Suprapubic skin (tissue), 4 donors: ENCODE results near the gene EPB41L1.

ENCODE experiments used
- EP300 ChIP-seq: sonication (generic); formaldehyde crosslinking; IDR thresholded peaks from one replicate; pipeline ENCODE4 v1.6.1; 2017; ENCODE audit warnings: antibody characterized with exemption
- POLR2AphosphoS5 ChIP-seq, 3 donors: sonication (generic); formaldehyde crosslinking; IDR thresholded peaks; one replicate each; pipeline ENCODE4 v1.6.1; 2017; ENCODE audit warnings: antibody characterized with exemption in 3 of 3
- TF ChIP-seq, protein P1 (sequence below), 2 donors: fragments of 200-600 bp in 1 of 2; fragments of 450-650 bp in 1 of 2; sonication (generic) in 1 of 2; IDR thresholded peaks; one replicate each; pipeline ENCODE4 v1.5.1; 2016 to 2019; ENCODE audit warnings: antibody characterized with exemption in 2 of 2, mild to moderate bottlenecking in 1 of 2, moderate library complexity in 1 of 2

DNA sequence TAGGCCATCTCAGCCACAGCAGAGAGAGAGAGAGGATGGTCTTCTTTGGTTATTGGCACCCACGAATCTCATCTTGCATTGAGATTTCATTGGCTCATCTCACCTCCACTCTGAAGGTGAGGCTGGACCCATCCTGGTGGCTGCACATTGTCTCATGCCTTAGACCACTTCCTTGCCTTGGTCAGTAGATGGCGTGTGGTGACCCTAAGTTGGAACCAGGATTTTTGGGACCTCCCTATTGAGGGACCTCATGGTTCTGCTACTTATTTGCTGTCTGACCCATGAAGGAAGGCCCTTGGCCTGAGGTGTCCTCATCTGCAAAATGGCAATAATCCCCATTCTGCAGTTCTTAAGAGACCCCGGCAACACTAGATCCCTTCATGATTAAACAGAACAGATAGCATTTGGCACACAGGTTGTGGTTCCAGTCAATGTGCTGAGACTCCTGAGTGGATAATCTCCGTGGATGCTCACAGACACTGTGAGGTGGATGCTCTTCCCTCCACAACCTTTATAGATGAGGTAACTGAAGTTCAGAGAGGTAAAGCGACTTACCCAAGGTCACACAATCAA is 60.2 kb downstream of the EPB41L1 start:
- TF ChIP-seq EP300 (no peak), POLR2AphosphoS5 (IDR thresholded peaks at IDR 0.05) (no peak)
- TF ChIP-seq, protein P1, sequence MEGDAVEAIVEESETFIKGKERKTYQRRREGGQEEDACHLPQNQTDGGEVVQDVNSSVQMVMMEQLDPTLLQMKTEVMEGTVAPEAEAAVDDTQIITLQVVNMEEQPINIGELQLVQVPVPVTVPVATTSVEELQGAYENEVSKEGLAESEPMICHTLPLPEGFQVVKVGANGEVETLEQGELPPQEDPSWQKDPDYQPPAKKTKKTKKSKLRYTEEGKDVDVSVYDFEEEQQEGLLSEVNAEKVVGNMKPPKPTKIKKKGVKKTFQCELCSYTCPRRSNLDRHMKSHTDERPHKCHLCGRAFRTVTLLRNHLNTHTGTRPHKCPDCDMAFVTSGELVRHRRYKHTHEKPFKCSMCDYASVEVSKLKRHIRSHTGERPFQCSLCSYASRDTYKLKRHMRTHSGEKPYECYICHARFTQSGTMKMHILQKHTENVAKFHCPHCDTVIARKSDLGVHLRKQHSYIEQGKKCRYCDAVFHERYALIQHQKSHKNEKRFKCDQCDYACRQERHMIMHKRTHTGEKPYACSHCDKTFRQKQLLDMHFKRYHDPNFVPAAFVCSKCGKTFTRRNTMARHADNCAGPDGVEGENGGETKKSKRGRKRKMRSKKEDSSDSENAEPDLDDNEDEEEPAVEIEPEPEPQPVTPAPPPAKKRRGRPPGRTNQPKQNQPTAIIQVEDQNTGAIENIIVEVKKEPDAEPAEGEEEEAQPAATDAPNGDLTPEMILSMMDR (IDR thresholded peaks at IDR 0.05), result peak in 1 of 2 donors; percentile 11
